HCT116 (cell line): ENCODE measurements around the gene TMEM131. TPM values are rescaled to one million over a fixed set of nuclear protein-coding genes. Genes with fewer than 3 reads are reported as not detected.

Experiments
- ATAC-seq: fragments of 200-7000 bp; cut with Tn5 transposase; 2 replicates; pipeline ENCODE4 v1.9.1; 2020; ENCODE audit warnings: mild to moderate bottlenecking, moderate library complexity
- BruUV-seq: library from RNA; stranded (reverse); fragments of 400-500 nt; replicated peaks from 2 replicates; lab custom pipeline; 2021; lab: Mats Ljungman, UMichigan
- CTCF ChIA-PET: fragments of 300-600 bp; sonication (Branson Sonifier 250); formaldehyde crosslinking; loops from one replicate; lab custom pipeline; 2021; ENCODE audit warnings: antibody characterized with exemption; lab: Charles Lee
- POLR2A ChIA-PET: fragments of 300-600, 350-600 bp; sonication (Branson Sonifier 250); formaldehyde crosslinking; loops from one replicate; lab custom pipeline; 2021; ENCODE audit warnings: antibody characterized with exemption; lab: Charles Lee
- RAD21 ChIA-PET, 2 experiments: fragments of 300-600 bp; sonication (Branson Sonifier 250); formaldehyde crosslinking; loops; one replicate each; lab custom pipeline; 2023; ENCODE audit warnings: low total read pairs in 2 of 2; ENCODE audit not compliant: uncharacterized antibody in 2 of 2, unreplicated experiment in 2 of 2, low non-redundant PET in 1 of 2; lab: Charles Lee
- DNase-seq: peaks from one replicate; pipeline ENCODE4 v3.0.0-alpha.2; 2010; ENCODE audit warnings: low read depth, low spot score
- H2AFZ ChIP-seq: fragments of 200-600 bp; shearing (Covaris generic), sonication (generic); 2 replicates; pipeline ENCODE4 v1.6.1; 2017; ENCODE audit warnings: low read depth, mixed run types, mixed read lengths, antibody characterized with exemption, low read length; ENCODE audit not compliant: poor library complexity, severe bottlenecking
- H3K27ac ChIP-seq: 2 replicates; pipeline ENCODE4 v1.5.1; 2012; ENCODE audit warnings: low read depth, low read length
- H3K27me3 ChIP-seq: fragments of 200-600 bp; sonication (generic); 2 replicates; pipeline ENCODE4 v1.6.1; 2016; ENCODE audit warnings: mixed run types, low read length, mixed read lengths; ENCODE audit not compliant: insufficient read depth
- H3K36me3 ChIP-seq, 2 experiments: fragments of 200-500 bp in 1 of 2; fragments of 200-600 bp in 1 of 2; sonication (Bioruptor generic) in 1 of 2; sonication (generic) in 1 of 2; 2 replicates each; pipeline versions ENCODE4 v1.5.1 to v1.6.1; 2014 to 2016; ENCODE audit warnings: low read length in 2 of 2, inconsistent platforms in 1 of 2, mixed read lengths in 1 of 2, mixed run types in 1 of 2; ENCODE audit not compliant: insufficient read depth in 2 of 2, control insufficient read depth in 1 of 2
- H3K4me1 ChIP-seq, 2 experiments: fragments of 200-600 bp in 1 of 2; sonication (generic) in 1 of 2; 2 replicates each; pipeline versions ENCODE4 v1.5.1 to v1.6.1; 2012 to 2017; ENCODE audit warnings: low read length in 2 of 2, inconsistent platforms in 1 of 2, mild to moderate bottlenecking in 1 of 2, mixed read lengths in 1 of 2, mixed run types in 1 of 2, moderate library complexity in 1 of 2; ENCODE audit not compliant: insufficient read depth in 2 of 2, control insufficient read depth in 1 of 2
- H3K4me2 ChIP-seq: fragments of 200-600 bp; sonication (generic); 2 replicates; pipeline ENCODE4 v1.6.1; 2017; ENCODE audit warnings: mixed run types, low read length, mixed read lengths
- H3K4me3 ChIP-seq, 2 experiments: fragments of 200-600 bp in 1 of 2; sonication (generic) in 1 of 2; replicated peaks in 1 of 2; 2 replicates each; pipeline ENCODE4 v1.5.1; 2011 to 2016; ENCODE audit warnings: low read length in 2 of 2, control low read depth in 1 of 2, low read depth in 1 of 2, mild to moderate bottlenecking in 1 of 2, mixed read lengths in 1 of 2, mixed run types in 1 of 2
- H3K79me2 ChIP-seq: fragments of 200-600 bp; sonication (generic); 2 replicates; pipeline ENCODE4 v1.6.1; 2017; ENCODE audit warnings: mild to moderate bottlenecking, mixed run types, low read length, moderate library complexity, mixed read lengths; ENCODE audit not compliant: insufficient read depth
- H3K9ac ChIP-seq: fragments of 200-600 bp; sonication (generic); 2 replicates; pipeline ENCODE4 v1.6.1; 2016; ENCODE audit warnings: low read length, mixed read lengths
- H3K9me2 ChIP-seq: fragments of 200-600 bp; sonication (generic), shearing (Covaris generic); 2 replicates; pipeline ENCODE4 v1.6.1; 2017; ENCODE audit warnings: mixed run types, mild to moderate bottlenecking, moderate library complexity; ENCODE audit not compliant: insufficient read depth
- H3K9me3 ChIP-seq, 2 experiments: fragments of 200-500 bp in 1 of 2; fragments of 200-600 bp in 1 of 2; sonication (Bioruptor generic) in 1 of 2; sonication (generic) in 1 of 2; 2 replicates each; pipeline ENCODE4 v1.6.1; 2014 to 2017; ENCODE audit warnings: low read length in 2 of 2, mixed read lengths in 2 of 2, inconsistent platforms in 1 of 2, low read depth in 1 of 2, mild to moderate bottlenecking in 1 of 2, mixed run types in 1 of 2, moderate library complexity in 1 of 2; ENCODE audit not compliant: control insufficient read depth in 1 of 2, insufficient read depth in 1 of 2
- H4K20me1 ChIP-seq: fragments of 200-600 bp; sonication (generic), shearing (Covaris generic); 2 replicates; pipeline ENCODE4 v1.6.1; 2017; ENCODE audit warnings: mixed run types, mild to moderate bottlenecking, moderate library complexity; ENCODE audit not compliant: insufficient read depth
- CBX3 ChIP-seq: IDR thresholded peaks from 2 replicates; pipeline ENCODE4 v1.6.1; 2012; ENCODE audit warnings: low read depth
- ELF1 ChIP-seq: IDR thresholded peaks from 2 replicates; pipeline ENCODE4 v1.6.1; 2012; ENCODE audit warnings: low read depth, borderline replicate concordance
- EZH2 ChIP-seq: fragments of 200-600 bp; sonication (generic); IDR thresholded peaks from 2 replicates; pipeline ENCODE4 v1.6.1; 2017; ENCODE audit warnings: antibody characterized with exemption, mixed run types
- EZH2phosphoT487 ChIP-seq: fragments of 200-600 bp; IDR thresholded peaks from 2 replicates; pipeline ENCODE4 v1.6.1; 2018; ENCODE audit warnings: antibody characterized with exemption, borderline replicate concordance
- FOSL1 ChIP-seq: IDR thresholded peaks from 2 replicates; pipeline ENCODE4 v1.6.1; 2012; ENCODE audit warnings: low read depth
- POLR2A ChIP-seq: IDR thresholded peaks from 2 replicates; pipeline ENCODE4 v1.7.0; 2011; ENCODE audit warnings: borderline replicate concordance; ENCODE audit not compliant: insufficient read depth, insufficient read length; ENCODE audit errors: extremely low read depth
- RAD21 ChIP-seq: IDR thresholded peaks from 2 replicates; pipeline ENCODE4 v1.6.1; 2012; ENCODE audit warnings: low read depth, mild to moderate bottlenecking
- SP1 ChIP-seq: IDR thresholded peaks from 2 replicates; pipeline ENCODE4 v1.6.1; 2012; ENCODE audit warnings: low read depth
- SRF ChIP-seq: IDR thresholded peaks from 2 replicates; pipeline ENCODE4 v1.6.1; 2012; ENCODE audit warnings: low read depth
- ZFX ChIP-seq: fragments of 450-650 bp; IDR thresholded peaks from 2 replicates; pipeline ENCODE4 v1.6.1; 2017
- ZNF274 ChIP-seq: fragments of 200-500 bp; sonication (Bioruptor generic); IDR thresholded peaks from 2 replicates; pipeline ENCODE4 v1.6.1; 2014; ENCODE audit warnings: mild to moderate bottlenecking, low read depth, low read length, inconsistent platforms
- intact Hi-C: fragments of 100-400 bp; cut with micrococcal nuclease; formaldehyde crosslinking; loops from 2 replicates; pipeline ENCODE4 v1.10.0; 2022
- total RNA-seq: library from RNA; stranded (reverse); gene quantifications from one replicate; pipeline ENCODE4 v1.2.1, GENCODE V29; 2021; ENCODE audit not compliant: unreplicated experiment
- TF ChIP-seq, protein P1 (sequence below): IDR thresholded peaks from 2 replicates; pipeline ENCODE4 v1.6.1; 2012
- TF ChIP-seq, protein P2 (sequence below), 3 experiments: fragments of 200-600 bp in 1 of 3; sonication (generic) in 1 of 3; IDR thresholded peaks in 2 of 3; conservative IDR thresholded peaks in 1 of 3; 2 replicates each; pipeline ENCODE4 v1.5.1; 2012 to 2017; ENCODE audit warnings: low read depth in 2 of 3, low read length in 2 of 3, antibody characterized with exemption in 1 of 3, borderline replicate concordance in 1 of 3, control low read depth in 1 of 3, mild to moderate bottlenecking in 1 of 3, mixed read lengths in 1 of 3, mixed run types in 1 of 3, moderate library complexity in 1 of 3; ENCODE audit not compliant: insufficient read depth in 1 of 3
- TF ChIP-seq, protein P3 (sequence below): IDR thresholded peaks from 2 replicates; pipeline ENCODE4 v1.6.1; 2012; ENCODE audit warnings: low read depth

TMEM131 gene
- total RNA-seq, 1 experiment from 2014 or later, result 51.5 TPM

DNA sequence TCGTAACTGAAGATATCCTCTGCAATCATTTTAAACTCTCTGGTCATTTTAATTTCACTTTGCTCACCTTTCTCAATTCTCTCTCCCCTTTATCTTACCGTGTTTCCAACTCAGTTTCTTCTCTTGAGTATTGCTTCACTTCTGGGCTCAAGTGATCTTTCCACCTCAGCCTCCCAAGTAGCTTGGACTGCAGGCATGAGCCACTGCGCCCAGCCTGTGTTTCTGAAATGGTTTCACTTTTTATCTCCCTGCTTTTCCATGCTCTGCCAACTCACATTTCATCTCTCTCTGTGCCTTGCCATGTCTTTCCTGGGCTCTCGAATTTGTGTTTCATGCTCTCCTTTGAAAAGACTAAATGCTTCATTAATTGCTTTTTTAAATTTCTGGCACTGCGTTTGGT, 30.5 kb upstream of the TMEM131 start:
- H3K27ac ChIP-seq, result no peak overlapping the region
- no peaks in the 10 kb centered on the region for H3K27me3 ChIP-seq
- H3K4me2 ChIP-seq, result no peak overlapping the region
- no peaks in the 10 kb centered on the region for H3K9me2 ChIP-seq
- no peak overlapping the region for H3K4me3 ChIP-seq
- BruUV-seq, result no TSS peak
- H3K9ac ChIP-seq, result no peak overlapping the region
- ATAC-seq (no peak), DNase-seq (no peak)
- no peaks in the 10 kb centered on the region for H4K20me1 ChIP-seq
- no peak for TF ChIP-seq FOSL1
- ChIA-PET CTCF (no interaction called here), POLR2A (no interaction called here), RAD21 (no interaction called here)
- intact Hi-C loops, result no loop called here
- H3K79me2 ChIP-seq, result no peaks in the 10 kb centered on the region
- H3K4me1 ChIP-seq, result no peaks in the 10 kb centered on the region
- no peaks in the 10 kb centered on the region for H3K9me3 ChIP-seq
- no peaks in the 10 kb centered on the region for H3K36me3 ChIP-seq
- H2AFZ ChIP-seq, result no peak overlapping the region

DNA sequence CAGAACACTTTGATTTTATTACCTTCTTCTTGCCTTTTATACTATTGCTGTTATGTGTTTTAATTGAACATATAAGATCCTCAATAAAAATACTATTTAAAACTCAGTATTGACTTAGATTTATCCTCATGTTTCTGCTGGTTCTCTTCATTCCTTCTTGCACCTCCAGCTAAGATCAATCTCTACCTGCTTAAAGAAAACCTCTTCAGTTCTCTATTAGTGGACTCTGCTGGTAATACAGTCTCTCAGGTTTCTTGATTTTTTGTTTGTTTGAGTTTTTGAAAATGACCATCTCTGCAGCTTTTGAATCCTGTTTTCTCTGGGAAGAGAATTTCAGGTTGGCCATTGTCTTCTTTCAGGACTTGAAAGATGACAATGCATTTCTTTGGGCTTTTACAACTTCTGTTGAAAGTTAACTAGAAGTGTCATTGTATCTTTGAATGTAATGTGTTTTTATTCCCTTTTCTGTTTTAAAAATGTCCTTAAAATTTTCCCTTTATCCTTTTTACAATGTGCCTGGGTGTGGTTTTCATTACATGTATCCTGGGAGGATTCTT, 29.8 kb upstream of the TMEM131 start:
- no TSS peak for BruUV-seq
- Histone ChIP-seq H3K27ac (no peak overlapping the region), H3K9me3 (no peaks in the 10 kb centered on the region), H3K27me3 (no peaks in the 10 kb centered on the region), H3K4me1 (no peaks in the 10 kb centered on the region), H4K20me1 (no peaks in the 10 kb centered on the region), H3K4me2 (no peak overlapping the region), H3K36me3 (no peaks in the 10 kb centered on the region), H3K4me3 (no peak overlapping the region), H3K79me2 (no peaks in the 10 kb centered on the region), H3K9ac (no peak overlapping the region), H2AFZ (no peak overlapping the region), H3K9me2 (no peaks in the 10 kb centered on the region)
- intact Hi-C loops, result no loop called here
- no peak for DNase-seq
- POLR2A ChIA-PET, result no interaction called here
- RAD21 ChIA-PET, result no interaction called here
- TF ChIP-seq SRF, result no peak
- no peak for TF ChIP-seq CBX3
- no peak for TF ChIP-seq RAD21
- TF ChIP-seq ZFX, result no peak
- TF ChIP-seq, protein P1, sequence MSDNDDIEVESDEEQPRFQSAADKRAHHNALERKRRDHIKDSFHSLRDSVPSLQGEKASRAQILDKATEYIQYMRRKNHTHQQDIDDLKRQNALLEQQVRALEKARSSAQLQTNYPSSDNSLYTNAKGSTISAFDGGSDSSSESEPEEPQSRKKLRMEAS, result no peak
- TF ChIP-seq ZNF274, result no peak
- no peak for TF ChIP-seq FOSL1
- no peak for TF ChIP-seq EZH2
- TF ChIP-seq EZH2phosphoT487, result no peak
- no peak for TF ChIP-seq SP1
- TF ChIP-seq, protein P2, sequence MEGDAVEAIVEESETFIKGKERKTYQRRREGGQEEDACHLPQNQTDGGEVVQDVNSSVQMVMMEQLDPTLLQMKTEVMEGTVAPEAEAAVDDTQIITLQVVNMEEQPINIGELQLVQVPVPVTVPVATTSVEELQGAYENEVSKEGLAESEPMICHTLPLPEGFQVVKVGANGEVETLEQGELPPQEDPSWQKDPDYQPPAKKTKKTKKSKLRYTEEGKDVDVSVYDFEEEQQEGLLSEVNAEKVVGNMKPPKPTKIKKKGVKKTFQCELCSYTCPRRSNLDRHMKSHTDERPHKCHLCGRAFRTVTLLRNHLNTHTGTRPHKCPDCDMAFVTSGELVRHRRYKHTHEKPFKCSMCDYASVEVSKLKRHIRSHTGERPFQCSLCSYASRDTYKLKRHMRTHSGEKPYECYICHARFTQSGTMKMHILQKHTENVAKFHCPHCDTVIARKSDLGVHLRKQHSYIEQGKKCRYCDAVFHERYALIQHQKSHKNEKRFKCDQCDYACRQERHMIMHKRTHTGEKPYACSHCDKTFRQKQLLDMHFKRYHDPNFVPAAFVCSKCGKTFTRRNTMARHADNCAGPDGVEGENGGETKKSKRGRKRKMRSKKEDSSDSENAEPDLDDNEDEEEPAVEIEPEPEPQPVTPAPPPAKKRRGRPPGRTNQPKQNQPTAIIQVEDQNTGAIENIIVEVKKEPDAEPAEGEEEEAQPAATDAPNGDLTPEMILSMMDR (IDR thresholded peaks at IDR 0.05 in 2 of 3, conservative IDR thresholded peaks at IDR 0.05 in 1 of 3; ENCODE audit: borderline replicate concordance in 1 of 3, insufficient read depth in 1 of 3, low read depth in 2 of 3, low read length in 2 of 3), result no peak
- no peak for TF ChIP-seq POLR2A
- TF ChIP-seq ELF1, result no peak
- TF ChIP-seq, protein P3, sequence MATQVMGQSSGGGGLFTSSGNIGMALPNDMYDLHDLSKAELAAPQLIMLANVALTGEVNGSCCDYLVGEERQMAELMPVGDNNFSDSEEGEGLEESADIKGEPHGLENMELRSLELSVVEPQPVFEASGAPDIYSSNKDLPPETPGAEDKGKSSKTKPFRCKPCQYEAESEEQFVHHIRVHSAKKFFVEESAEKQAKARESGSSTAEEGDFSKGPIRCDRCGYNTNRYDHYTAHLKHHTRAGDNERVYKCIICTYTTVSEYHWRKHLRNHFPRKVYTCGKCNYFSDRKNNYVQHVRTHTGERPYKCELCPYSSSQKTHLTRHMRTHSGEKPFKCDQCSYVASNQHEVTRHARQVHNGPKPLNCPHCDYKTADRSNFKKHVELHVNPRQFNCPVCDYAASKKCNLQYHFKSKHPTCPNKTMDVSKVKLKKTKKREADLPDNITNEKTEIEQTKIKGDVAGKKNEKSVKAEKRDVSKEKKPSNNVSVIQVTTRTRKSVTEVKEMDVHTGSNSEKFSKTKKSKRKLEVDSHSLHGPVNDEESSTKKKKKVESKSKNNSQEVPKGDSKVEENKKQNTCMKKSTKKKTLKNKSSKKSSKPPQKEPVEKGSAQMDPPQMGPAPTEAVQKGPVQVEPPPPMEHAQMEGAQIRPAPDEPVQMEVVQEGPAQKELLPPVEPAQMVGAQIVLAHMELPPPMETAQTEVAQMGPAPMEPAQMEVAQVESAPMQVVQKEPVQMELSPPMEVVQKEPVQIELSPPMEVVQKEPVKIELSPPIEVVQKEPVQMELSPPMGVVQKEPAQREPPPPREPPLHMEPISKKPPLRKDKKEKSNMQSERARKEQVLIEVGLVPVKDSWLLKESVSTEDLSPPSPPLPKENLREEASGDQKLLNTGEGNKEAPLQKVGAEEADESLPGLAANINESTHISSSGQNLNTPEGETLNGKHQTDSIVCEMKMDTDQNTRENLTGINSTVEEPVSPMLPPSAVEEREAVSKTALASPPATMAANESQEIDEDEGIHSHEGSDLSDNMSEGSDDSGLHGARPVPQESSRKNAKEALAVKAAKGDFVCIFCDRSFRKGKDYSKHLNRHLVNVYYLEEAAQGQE, result no peak
- CTCF ChIA-PET, result no interaction called here
- ATAC-seq, result no peak
